GM12875 (cell line): Measurements from ENCODE around the gene HSD17B11.

Experiments
- H3K4me3 ChIP-seq: one replicate; pipeline ENCODE4 v1.5.1; 2011; ENCODE audit warnings: low read depth, low read length, control low read depth
- TF ChIP-seq, protein P1 (sequence below): IDR thresholded peaks from 2 replicates; pipeline ENCODE4 v1.5.1; 2011; ENCODE audit warnings: low read depth, mild to moderate bottlenecking, control low read depth, inconsistent platforms, low read length, moderate library complexity, borderline replicate concordance; ENCODE audit not compliant: insufficient read depth

Gene HSD17B11

DNA sequence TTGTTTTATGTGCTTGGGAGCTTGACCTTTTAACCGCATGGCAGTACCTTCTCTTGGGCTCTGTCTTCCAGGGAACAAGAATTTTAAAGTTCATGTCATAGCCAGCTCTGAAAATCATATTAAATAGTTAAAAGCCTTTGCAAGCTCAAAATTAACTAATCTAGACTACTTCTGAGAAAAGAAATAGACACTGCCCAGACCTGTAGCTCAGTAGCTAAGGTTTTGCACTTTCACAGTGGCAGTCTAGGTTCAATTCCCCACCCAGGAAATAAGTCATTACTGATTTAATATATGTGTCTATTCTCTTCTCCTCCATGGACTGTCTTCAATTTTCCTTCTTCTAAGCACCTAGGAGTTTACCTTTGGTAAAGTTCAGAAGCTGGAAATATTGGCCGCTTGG, 27.4 kb downstream of the HSD17B11 start:
- no peak overlapping the region for H3K4me3 ChIP-seq
- TF ChIP-seq, protein P1, sequence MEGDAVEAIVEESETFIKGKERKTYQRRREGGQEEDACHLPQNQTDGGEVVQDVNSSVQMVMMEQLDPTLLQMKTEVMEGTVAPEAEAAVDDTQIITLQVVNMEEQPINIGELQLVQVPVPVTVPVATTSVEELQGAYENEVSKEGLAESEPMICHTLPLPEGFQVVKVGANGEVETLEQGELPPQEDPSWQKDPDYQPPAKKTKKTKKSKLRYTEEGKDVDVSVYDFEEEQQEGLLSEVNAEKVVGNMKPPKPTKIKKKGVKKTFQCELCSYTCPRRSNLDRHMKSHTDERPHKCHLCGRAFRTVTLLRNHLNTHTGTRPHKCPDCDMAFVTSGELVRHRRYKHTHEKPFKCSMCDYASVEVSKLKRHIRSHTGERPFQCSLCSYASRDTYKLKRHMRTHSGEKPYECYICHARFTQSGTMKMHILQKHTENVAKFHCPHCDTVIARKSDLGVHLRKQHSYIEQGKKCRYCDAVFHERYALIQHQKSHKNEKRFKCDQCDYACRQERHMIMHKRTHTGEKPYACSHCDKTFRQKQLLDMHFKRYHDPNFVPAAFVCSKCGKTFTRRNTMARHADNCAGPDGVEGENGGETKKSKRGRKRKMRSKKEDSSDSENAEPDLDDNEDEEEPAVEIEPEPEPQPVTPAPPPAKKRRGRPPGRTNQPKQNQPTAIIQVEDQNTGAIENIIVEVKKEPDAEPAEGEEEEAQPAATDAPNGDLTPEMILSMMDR: no peak

DNA sequence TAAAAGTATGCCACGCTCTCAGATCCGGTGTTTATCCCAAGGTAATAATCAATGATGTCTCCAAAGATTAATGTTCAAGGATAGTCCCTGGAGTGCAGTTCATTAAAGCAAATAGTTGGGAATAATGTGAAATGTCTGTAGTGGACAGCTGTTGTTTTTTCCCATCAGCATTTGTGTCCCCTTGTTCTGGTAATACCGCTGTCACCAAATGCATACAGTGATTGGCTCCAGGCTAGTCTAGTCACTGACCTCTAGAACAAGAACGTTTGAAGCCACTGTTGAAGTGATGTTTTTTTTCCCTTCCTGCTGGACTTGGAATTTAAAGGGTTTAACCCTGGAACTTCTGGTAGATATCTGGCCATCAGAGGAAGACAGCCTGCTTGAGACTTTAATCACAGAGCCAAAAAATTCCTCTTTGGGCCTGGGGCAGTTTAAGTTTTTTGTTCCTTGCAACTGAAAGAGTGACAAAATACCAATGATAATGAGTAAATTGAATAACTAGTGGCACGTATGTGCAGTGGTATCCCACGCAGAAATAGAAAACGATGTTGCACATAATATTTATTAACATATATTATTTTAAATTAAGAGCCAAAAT, 30.6 kb downstream of the HSD17B11 start:
- TF ChIP-seq, protein P1: no peak
- no peak overlapping the region for H3K4me3 ChIP-seq

DNA sequence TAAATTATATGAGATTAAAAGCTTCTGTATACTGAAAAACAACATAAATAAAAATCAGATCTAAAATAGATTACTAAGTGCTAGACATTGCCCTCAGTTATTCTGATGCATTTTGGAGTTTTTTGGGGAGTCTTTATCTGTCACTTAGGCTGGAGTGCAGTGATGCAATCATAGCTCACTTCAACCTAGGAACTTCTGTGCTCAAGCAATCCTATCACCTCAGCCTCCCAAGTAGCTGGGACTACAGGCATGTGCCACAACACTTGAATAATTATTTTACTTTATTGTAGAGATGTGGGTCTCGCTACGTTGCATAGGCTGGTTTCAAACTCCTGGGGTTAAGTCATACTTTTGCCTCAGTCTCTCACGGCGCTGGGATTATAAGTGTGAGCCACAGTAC, 31.7 kb downstream of the HSD17B11 start:
- TF ChIP-seq, protein P1: no peak
- no peak overlapping the region for H3K4me3 ChIP-seq

DNA sequence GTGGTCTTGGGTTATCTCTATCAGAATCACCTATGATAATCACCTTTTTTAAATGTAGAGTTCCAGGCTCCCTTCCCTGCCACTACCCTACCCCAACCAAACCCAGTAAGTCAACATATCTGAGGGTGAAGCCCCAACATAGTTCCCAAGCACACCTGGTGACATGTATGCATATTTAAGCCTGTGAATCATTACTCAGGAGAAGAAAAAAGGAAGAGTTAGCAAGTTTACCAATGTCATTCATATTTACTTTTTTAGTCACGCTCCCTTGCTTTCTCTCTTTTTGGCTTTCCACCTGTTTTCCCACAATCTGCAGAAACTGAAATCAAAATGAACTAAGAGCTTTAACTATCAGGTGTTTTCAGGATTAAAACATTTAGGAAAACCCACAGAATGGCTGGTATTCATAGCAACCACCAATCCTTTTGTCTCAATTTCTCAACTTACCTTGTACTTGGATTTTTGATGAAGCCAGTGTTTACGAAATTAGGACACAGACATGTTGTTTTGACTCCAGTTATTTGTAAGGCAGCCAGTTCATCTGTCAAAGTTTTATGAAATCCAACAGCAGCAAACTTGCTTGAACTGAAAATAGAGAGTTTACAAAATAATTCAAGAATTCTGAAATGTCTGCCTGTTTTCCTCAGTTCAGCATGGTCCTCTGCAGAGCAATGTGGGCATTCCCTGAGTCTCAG, 34.0 kb downstream of the HSD17B11 start:
- TF ChIP-seq, protein P1: no peak
- H3K4me3 ChIP-seq: no peak overlapping the region

DNA sequence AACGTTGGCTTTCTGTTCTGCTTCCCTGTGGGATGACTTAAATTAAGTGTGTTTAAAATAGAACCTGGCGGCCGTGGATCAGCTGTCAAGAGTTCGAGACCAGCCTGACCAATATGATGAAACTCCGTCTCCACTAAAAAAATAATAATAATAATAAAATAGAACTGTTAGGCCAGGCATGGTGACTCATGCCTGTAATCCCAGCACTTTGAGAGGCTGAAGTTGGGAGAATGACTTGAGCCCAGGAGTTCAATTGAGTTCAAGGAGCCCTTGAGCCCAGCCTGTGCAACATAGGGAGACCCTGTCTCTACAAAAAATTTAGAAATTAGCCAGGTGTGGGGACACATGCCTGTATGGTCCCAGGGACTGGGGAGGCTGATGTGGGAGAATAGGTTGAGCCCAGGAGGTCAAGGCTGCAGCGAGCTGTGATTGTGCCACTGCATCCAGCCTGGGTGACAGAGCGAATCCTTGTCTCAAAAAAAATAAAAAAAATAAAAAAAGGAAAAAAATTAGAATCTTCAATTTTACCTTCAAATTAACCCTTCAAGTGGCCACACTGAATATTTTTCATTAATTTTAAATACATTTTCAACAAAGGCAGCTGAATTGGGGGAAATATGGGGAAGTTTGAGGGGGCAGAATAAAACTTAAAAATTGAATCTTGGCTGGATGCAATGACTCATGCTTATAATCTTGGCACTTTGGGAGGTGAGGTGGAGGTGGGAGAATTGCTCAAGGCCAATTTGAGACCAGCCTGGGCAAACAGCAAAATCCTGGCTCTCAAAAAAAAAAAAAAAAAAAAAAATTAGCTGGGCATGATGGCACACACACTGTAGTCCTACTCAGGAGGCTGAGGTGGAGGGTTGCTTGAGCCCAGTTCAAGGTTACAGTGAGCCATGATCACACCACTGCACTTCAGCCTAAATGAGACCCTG, 36.6 kb downstream of the HSD17B11 start:
- no peak overlapping the region for H3K4me3 ChIP-seq
- TF ChIP-seq, protein P1: no peak

DNA sequence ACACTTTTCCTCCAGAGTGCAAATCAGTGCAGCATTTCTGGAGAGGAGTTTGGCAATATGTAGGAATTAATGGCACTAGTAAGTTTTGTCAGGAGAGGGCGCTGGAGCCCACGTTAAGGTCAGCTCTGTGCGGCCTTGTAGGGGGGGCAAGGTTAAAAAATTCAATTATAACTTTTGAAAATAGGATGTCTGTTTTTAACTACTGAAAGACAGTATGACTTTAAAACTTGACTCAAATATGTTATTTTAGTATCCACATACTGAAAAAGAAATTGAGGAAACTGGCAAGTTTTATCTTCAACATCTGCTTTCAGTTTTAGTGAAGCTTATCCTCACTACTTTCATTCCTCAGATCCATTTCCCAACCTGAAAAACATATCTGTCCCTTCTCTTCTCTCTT, 37.4 kb downstream of the HSD17B11 start:
- TF ChIP-seq, protein P1: peak; percentile 37; the same call in 1 of the 2 replicates
- H3K4me3 ChIP-seq: no peak overlapping the region
